Panc1 (cell line): Measurements from ENCODE around the gene AKT3.

Source experiments
- POLR2AphosphoS5 ChIP-seq: IDR thresholded peaks from 2 replicates; pipeline ENCODE4 v1.6.1; 2012; ENCODE audit warnings: mild to moderate bottlenecking, low read depth, low read length, moderate library complexity
- SIN3A ChIP-seq: IDR thresholded peaks from 2 replicates; pipeline ENCODE4 v1.6.1; 2012; ENCODE audit warnings: low read depth, mild to moderate bottlenecking, low read length, moderate library complexity, borderline replicate concordance; ENCODE audit not compliant: insufficient read depth
- TCF7L2 ChIP-seq: IDR thresholded peaks from 2 replicates; pipeline ENCODE4 v1.6.1; 2011; ENCODE audit warnings: mild to moderate bottlenecking, low read depth, low read length, inconsistent platforms
- TF ChIP-seq, protein P1 (sequence below): fragments of 450-650 bp; IDR thresholded peaks from 2 replicates; pipeline ENCODE4 v1.5.1; 2017; ENCODE audit warnings: mild to moderate bottlenecking
- TF ChIP-seq, protein P2 (sequence below), 2 experiments: IDR thresholded peaks; 2 replicates each; pipeline ENCODE4 v1.6.1; 2011 to 2012; ENCODE audit warnings: low read depth in 2 of 2, control low read depth in 1 of 2, low read length in 1 of 2, mild to moderate bottlenecking in 1 of 2, moderate library complexity in 1 of 2; ENCODE audit not compliant: insufficient read depth in 1 of 2

DNA sequence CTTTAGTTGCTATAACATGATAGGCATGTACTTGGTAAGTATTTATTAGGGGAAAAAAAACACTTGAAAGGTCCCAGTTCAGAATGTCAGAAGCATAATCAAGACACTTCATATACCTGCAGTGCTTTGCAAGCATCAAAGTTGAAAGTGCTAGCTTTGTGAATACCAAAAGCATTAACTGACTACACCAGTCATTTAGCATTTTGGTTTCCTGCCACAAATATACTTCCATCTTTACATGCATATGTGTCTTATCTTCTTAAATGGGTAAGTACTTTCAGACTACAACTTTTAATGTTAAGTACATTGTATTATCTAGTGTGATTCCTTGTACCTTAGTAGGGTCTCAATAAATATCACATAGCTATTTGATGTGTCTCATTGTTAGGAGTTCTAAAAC lies 43.7 kb downstream of the AKT3 start:
- TF ChIP-seq, protein P1, sequence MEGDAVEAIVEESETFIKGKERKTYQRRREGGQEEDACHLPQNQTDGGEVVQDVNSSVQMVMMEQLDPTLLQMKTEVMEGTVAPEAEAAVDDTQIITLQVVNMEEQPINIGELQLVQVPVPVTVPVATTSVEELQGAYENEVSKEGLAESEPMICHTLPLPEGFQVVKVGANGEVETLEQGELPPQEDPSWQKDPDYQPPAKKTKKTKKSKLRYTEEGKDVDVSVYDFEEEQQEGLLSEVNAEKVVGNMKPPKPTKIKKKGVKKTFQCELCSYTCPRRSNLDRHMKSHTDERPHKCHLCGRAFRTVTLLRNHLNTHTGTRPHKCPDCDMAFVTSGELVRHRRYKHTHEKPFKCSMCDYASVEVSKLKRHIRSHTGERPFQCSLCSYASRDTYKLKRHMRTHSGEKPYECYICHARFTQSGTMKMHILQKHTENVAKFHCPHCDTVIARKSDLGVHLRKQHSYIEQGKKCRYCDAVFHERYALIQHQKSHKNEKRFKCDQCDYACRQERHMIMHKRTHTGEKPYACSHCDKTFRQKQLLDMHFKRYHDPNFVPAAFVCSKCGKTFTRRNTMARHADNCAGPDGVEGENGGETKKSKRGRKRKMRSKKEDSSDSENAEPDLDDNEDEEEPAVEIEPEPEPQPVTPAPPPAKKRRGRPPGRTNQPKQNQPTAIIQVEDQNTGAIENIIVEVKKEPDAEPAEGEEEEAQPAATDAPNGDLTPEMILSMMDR, result no peak
- TF ChIP-seq SIN3A (no peak), POLR2AphosphoS5 (no peak), TCF7L2 (no peak)
- TF ChIP-seq, protein P2, sequence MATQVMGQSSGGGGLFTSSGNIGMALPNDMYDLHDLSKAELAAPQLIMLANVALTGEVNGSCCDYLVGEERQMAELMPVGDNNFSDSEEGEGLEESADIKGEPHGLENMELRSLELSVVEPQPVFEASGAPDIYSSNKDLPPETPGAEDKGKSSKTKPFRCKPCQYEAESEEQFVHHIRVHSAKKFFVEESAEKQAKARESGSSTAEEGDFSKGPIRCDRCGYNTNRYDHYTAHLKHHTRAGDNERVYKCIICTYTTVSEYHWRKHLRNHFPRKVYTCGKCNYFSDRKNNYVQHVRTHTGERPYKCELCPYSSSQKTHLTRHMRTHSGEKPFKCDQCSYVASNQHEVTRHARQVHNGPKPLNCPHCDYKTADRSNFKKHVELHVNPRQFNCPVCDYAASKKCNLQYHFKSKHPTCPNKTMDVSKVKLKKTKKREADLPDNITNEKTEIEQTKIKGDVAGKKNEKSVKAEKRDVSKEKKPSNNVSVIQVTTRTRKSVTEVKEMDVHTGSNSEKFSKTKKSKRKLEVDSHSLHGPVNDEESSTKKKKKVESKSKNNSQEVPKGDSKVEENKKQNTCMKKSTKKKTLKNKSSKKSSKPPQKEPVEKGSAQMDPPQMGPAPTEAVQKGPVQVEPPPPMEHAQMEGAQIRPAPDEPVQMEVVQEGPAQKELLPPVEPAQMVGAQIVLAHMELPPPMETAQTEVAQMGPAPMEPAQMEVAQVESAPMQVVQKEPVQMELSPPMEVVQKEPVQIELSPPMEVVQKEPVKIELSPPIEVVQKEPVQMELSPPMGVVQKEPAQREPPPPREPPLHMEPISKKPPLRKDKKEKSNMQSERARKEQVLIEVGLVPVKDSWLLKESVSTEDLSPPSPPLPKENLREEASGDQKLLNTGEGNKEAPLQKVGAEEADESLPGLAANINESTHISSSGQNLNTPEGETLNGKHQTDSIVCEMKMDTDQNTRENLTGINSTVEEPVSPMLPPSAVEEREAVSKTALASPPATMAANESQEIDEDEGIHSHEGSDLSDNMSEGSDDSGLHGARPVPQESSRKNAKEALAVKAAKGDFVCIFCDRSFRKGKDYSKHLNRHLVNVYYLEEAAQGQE (IDR thresholded peaks at IDR 0.05; ENCODE audit: insufficient read depth in 1 of 2, low read depth in 2 of 2, low read length in 1 of 2), result no peak
